SK-N-SH (cell line): Measurements from ENCODE around the gene CXXC4. TPM values are rescaled to one million over a fixed set of nuclear protein-coding genes. Genes with fewer than 3 reads are reported as not detected.

Source experiments
- CTCF ChIA-PET: fragments of 300-600, 350-600 bp; formaldehyde crosslinking; extraction: SDS; loops from one replicate; lab custom pipeline; 2021; lab: Yijun Ruan, JAX
- POLR2A ChIA-PET: fragments of 350-600 bp; sonication (Branson Sonifier 250); formaldehyde crosslinking; extraction: SDS; loops from one replicate; lab custom pipeline; 2020; ENCODE audit warnings: antibody characterized with exemption, inconsistent platforms; lab: Yijun Ruan, JAX
- DNase-seq: peaks from one replicate; pipeline ENCODE4 v3.0.0; 2012
- H2AFZ ChIP-seq: fragments of 200-600 bp; sonication (generic); 2 replicates; pipeline ENCODE4 v1.8.1; 2016; ENCODE audit warnings: antibody characterized with exemption, mild to moderate bottlenecking, low read depth
- H3F3A ChIP-seq: fragments of 200-600 bp; sonication (generic); replicated peaks from 2 replicates; pipeline ENCODE3; 2016; ENCODE audit warnings: antibody characterized with exemption, mild to moderate bottlenecking; ENCODE audit not compliant: insufficient read depth
- H3K27ac ChIP-seq, 2 experiments: fragments of 200-500 bp in 1 of 2; fragments of 200-600 bp in 1 of 2; sonication (Bioruptor generic) in 1 of 2; sonication (generic), shearing (Covaris generic) in 1 of 2; 2 replicates each; pipeline versions ENCODE4 v1.5.1 to v1.6.1; 2014 to 2016; ENCODE audit warnings: low read depth in 2 of 2, inconsistent platforms in 1 of 2, low read length in 1 of 2, mild to moderate bottlenecking in 1 of 2, mixed read lengths in 1 of 2
- H3K27me3 ChIP-seq: fragments of 200-600 bp; sonication (generic), shearing (Covaris generic); 2 replicates; pipeline ENCODE4 v1.6.1; 2016; ENCODE audit warnings: mixed run types; ENCODE audit not compliant: insufficient read depth
- H3K36me3 ChIP-seq, 2 experiments: fragments of 200-500 bp in 1 of 2; fragments of 200-600 bp in 1 of 2; sonication (Bioruptor generic) in 1 of 2; sonication (generic) in 1 of 2; replicated peaks in 1 of 2; 2 replicates each; pipeline versions ENCODE3 to v1.5.1; 2014 to 2016; ENCODE audit warnings: low read length in 1 of 2, mild to moderate bottlenecking in 1 of 2; ENCODE audit not compliant: insufficient read depth in 2 of 2, control insufficient read depth in 1 of 2
- H3K4me1 ChIP-seq, 2 experiments: fragments of 200-500 bp in 1 of 2; fragments of 200-600 bp in 1 of 2; sonication (Bioruptor generic) in 1 of 2; sonication (generic), shearing (Covaris generic) in 1 of 2; 2 replicates each; pipeline versions ENCODE4 v1.5.1 to v1.6.1; 2014 to 2016; ENCODE audit warnings: low read depth in 1 of 2, low read length in 1 of 2, mixed run types in 1 of 2; ENCODE audit not compliant: insufficient read depth in 2 of 2, control insufficient read depth in 1 of 2
- H3K4me2 ChIP-seq: fragments of 200-600 bp; sonication (generic), shearing (Covaris generic); 2 replicates; pipeline ENCODE4 v1.6.1; 2017; ENCODE audit warnings: mixed run types
- H3K4me3 ChIP-seq, 2 experiments: fragments of 200-500 bp in 1 of 2; fragments of 200-600 bp in 1 of 2; sonication (Bioruptor generic) in 1 of 2; sonication (generic), shearing (Covaris generic) in 1 of 2; 2 replicates each; pipeline versions ENCODE4 v1.5.1 to v1.8.1; 2014 to 2016; ENCODE audit warnings: low read depth in 2 of 2, inconsistent platforms in 1 of 2, low read length in 1 of 2, mild to moderate bottlenecking in 1 of 2, mixed read lengths in 1 of 2, moderate library complexity in 1 of 2
- H3K79me2 ChIP-seq: fragments of 200-600 bp; sonication (generic); 2 replicates; pipeline ENCODE4 v1.8.1; 2017; ENCODE audit warnings: mild to moderate bottlenecking; ENCODE audit not compliant: insufficient read depth
- H3K9ac ChIP-seq: fragments of 200-600 bp; sonication (generic); 2 replicates; pipeline ENCODE4 v1.6.1; 2017; ENCODE audit warnings: mixed run types
- H3K9me2 ChIP-seq: fragments of 200-600 bp; sonication (generic); 2 replicates; pipeline ENCODE4 v1.6.1; 2017; ENCODE audit warnings: mixed run types
- H3K9me3 ChIP-seq: fragments of 200-600 bp; sonication (generic); 2 replicates; pipeline ENCODE4 v1.6.1; 2017; ENCODE audit warnings: mixed run types, mild to moderate bottlenecking, moderate library complexity
- H4K20me1 ChIP-seq: fragments of 200-600 bp; sonication (generic); 2 replicates; pipeline ENCODE4 v1.6.1; 2017; ENCODE audit warnings: mild to moderate bottlenecking, mixed run types; ENCODE audit not compliant: insufficient read depth
- FOXM1 ChIP-seq: IDR thresholded peaks from 2 replicates; pipeline ENCODE4 v1.4.0; 2012; ENCODE audit warnings: low read depth, mild to moderate bottlenecking
- GABPA ChIP-seq: IDR thresholded peaks from 2 replicates; pipeline ENCODE4 v1.4.0; 2012; ENCODE audit warnings: low read depth, mild to moderate bottlenecking
- GATA2 ChIP-seq: sonication (generic); formaldehyde crosslinking; IDR thresholded peaks from 2 replicates; pipeline ENCODE4 v1.5.0; 2020; ENCODE audit warnings: mild to moderate bottlenecking, missing genetic modification reagents
- RAD21 ChIP-seq: IDR thresholded peaks from 2 replicates; pipeline ENCODE4 v1.6.1; 2012; ENCODE audit warnings: mild to moderate bottlenecking, low read length
- RCOR1 ChIP-seq: fragments of 150-350 bp; IDR thresholded peaks from 2 replicates; pipeline ENCODE4 v1.6.1; 2017; ENCODE audit warnings: antibody characterized with exemption, low read length
- RFX5 ChIP-seq: IDR thresholded peaks from 2 replicates; pipeline ENCODE4 v1.6.1; 2012; ENCODE audit warnings: mild to moderate bottlenecking, improper control_type of control experiment, low read length
- SIN3A ChIP-seq: IDR thresholded peaks from 2 replicates; pipeline ENCODE4 v1.6.1; 2012; ENCODE audit warnings: low read depth, mild to moderate bottlenecking, low read length, moderate library complexity, borderline replicate concordance
- SMC3 ChIP-seq: IDR thresholded peaks from 2 replicates; pipeline ENCODE4 v1.6.1; 2012; ENCODE audit warnings: low read depth, low read length, improper control_type of control experiment
- TCF12 ChIP-seq: IDR thresholded peaks from 2 replicates; pipeline ENCODE4 v1.4.0; 2012
- WGBS: methylation state at CpG from one replicate; pipeline ENCODE4 v1.1.6; 2017; ENCODE audit warnings: low lambda C conversion rate; 5-methylcytosine and 5-hydroxymethylcytosine counted together
- polyA plus RNA-seq, 3 experiments: library from polyadenylated mRNA; depleted of rRNA; stranded (reverse); fragments of >200 nt; gene quantifications; 2 replicates each; pipeline ENCODE4 v1.2.3, GENCODE V29; 2012
- TF ChIP-seq, protein P1 (sequence below): IDR thresholded peaks from 2 replicates; pipeline ENCODE4 v1.6.1; 2012; ENCODE audit warnings: mild to moderate bottlenecking, low read depth, low read length, moderate library complexity
- TF ChIP-seq, protein P2 (sequence below): fragments of 200-600 bp; sonication (generic); IDR thresholded peaks from 2 replicates; pipeline ENCODE4 v1.6.1; 2017; ENCODE audit warnings: antibody characterized with exemption, mild to moderate bottlenecking, moderate library complexity
- TF ChIP-seq, protein P3 (sequence below): IDR thresholded peaks from 2 replicates; pipeline ENCODE4 v1.4.0; 2012; ENCODE audit warnings: low read depth, borderline replicate concordance
- TF ChIP-seq, protein P4 (sequence below): IDR thresholded peaks from 2 replicates; pipeline ENCODE4; 2012

CXXC4 gene
- polyA plus RNA-seq, 1 of the 3 experiments (the other 2 are of a cell fraction): 0.02 TPM

DNA sequence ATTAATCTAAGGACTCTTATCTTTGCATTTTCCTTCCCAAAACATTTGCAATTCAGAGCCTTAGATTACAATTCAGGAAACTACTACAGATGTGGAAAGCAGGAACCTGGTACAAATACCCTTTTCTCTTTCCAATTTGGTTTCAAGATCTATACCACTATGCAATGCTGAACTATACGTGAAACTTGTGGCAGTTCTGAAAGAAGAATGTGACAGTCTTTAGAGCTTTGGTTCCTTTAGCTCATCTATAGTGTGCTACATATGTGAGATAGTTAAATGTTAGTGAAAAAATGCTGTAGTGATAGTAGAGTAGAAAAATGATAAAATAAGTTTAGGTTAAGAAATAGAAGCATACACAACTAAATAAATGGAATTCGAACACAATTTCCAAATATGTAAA is 50.0 kb downstream of the CXXC4 start:
- Histone ChIP-seq H3K9me2 (no peaks in the 10 kb centered on the region), H3F3A (no peaks in the 10 kb centered on the region), H3K9me3 (no peaks in the 10 kb centered on the region), H3K27me3 (no peaks in the 10 kb centered on the region), H3K79me2 (no peaks in the 10 kb centered on the region), H3K27ac (no peak overlapping the region), H3K4me1 (peaks cover 0 to 3% of the 10 kb centered on the region in 2 experiments; a peak in 2 of 4 replicates), H2AFZ (no peak overlapping the region), H3K4me2 (no peak overlapping the region), H3K4me3 (no peak overlapping the region), H4K20me1 (no peaks in the 10 kb centered on the region), H3K9ac (no peak overlapping the region), H3K36me3 (no peaks in the 10 kb centered on the region)
- WGBS: 43% methylated on average over 2 of the region's 2 CpGs
- ChIA-PET CTCF (interaction anchor here (1.1 kb wide), 1 partner anchor 22 kb away, joined by 3 read pairs; no protein-coding TSS in a partner anchor), POLR2A (no interaction called here)
- no peak for DNase-seq
- TF ChIP-seq, protein P1, sequence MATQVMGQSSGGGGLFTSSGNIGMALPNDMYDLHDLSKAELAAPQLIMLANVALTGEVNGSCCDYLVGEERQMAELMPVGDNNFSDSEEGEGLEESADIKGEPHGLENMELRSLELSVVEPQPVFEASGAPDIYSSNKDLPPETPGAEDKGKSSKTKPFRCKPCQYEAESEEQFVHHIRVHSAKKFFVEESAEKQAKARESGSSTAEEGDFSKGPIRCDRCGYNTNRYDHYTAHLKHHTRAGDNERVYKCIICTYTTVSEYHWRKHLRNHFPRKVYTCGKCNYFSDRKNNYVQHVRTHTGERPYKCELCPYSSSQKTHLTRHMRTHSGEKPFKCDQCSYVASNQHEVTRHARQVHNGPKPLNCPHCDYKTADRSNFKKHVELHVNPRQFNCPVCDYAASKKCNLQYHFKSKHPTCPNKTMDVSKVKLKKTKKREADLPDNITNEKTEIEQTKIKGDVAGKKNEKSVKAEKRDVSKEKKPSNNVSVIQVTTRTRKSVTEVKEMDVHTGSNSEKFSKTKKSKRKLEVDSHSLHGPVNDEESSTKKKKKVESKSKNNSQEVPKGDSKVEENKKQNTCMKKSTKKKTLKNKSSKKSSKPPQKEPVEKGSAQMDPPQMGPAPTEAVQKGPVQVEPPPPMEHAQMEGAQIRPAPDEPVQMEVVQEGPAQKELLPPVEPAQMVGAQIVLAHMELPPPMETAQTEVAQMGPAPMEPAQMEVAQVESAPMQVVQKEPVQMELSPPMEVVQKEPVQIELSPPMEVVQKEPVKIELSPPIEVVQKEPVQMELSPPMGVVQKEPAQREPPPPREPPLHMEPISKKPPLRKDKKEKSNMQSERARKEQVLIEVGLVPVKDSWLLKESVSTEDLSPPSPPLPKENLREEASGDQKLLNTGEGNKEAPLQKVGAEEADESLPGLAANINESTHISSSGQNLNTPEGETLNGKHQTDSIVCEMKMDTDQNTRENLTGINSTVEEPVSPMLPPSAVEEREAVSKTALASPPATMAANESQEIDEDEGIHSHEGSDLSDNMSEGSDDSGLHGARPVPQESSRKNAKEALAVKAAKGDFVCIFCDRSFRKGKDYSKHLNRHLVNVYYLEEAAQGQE: no peak
- no peak for TF ChIP-seq GATA2 (CRISPR knock-in tag)
- no peak for TF ChIP-seq SIN3A
- TF ChIP-seq FOXM1: no peak
- TF ChIP-seq, protein P2, sequence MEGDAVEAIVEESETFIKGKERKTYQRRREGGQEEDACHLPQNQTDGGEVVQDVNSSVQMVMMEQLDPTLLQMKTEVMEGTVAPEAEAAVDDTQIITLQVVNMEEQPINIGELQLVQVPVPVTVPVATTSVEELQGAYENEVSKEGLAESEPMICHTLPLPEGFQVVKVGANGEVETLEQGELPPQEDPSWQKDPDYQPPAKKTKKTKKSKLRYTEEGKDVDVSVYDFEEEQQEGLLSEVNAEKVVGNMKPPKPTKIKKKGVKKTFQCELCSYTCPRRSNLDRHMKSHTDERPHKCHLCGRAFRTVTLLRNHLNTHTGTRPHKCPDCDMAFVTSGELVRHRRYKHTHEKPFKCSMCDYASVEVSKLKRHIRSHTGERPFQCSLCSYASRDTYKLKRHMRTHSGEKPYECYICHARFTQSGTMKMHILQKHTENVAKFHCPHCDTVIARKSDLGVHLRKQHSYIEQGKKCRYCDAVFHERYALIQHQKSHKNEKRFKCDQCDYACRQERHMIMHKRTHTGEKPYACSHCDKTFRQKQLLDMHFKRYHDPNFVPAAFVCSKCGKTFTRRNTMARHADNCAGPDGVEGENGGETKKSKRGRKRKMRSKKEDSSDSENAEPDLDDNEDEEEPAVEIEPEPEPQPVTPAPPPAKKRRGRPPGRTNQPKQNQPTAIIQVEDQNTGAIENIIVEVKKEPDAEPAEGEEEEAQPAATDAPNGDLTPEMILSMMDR: no peak
- no peak for TF ChIP-seq RCOR1
- TF ChIP-seq, protein P3, sequence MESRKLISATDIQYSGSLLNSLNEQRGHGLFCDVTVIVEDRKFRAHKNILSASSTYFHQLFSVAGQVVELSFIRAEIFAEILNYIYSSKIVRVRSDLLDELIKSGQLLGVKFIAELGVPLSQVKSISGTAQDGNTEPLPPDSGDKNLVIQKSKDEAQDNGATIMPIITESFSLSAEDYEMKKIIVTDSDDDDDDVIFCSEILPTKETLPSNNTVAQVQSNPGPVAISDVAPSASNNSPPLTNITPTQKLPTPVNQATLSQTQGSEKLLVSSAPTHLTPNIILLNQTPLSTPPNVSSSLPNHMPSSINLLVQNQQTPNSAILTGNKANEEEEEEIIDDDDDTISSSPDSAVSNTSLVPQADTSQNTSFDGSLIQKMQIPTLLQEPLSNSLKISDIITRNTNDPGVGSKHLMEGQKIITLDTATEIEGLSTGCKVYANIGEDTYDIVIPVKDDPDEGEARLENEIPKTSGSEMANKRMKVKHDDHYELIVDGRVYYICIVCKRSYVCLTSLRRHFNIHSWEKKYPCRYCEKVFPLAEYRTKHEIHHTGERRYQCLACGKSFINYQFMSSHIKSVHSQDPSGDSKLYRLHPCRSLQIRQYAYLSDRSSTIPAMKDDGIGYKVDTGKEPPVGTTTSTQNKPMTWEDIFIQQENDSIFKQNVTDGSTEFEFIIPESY: no peak
- no peak for TF ChIP-seq SMC3
- no peak for TF ChIP-seq TCF12
- TF ChIP-seq GABPA: no peak
- TF ChIP-seq, protein P4, sequence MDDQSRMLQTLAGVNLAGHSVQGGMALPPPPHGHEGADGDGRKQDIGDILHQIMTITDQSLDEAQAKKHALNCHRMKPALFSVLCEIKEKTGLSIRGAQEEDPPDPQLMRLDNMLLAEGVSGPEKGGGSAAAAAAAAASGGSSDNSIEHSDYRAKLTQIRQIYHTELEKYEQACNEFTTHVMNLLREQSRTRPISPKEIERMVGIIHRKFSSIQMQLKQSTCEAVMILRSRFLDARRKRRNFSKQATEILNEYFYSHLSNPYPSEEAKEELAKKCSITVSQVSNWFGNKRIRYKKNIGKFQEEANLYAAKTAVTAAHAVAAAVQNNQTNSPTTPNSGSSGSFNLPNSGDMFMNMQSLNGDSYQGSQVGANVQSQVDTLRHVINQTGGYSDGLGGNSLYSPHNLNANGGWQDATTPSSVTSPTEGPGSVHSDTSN: no peak
- no peak for TF ChIP-seq RAD21
- TF ChIP-seq RFX5: no peak
